Esophagus squamous epithelium (tissue), 5 donors: ENCODE results near the gene MED13L. TPM values are rescaled to one million over a fixed set of nuclear protein-coding genes. Genes with fewer than 3 reads are reported as not detected.

Experiments
- DNase-seq: peaks from one replicate; lab custom pipeline; 2025; lab: John Stamatoyannopoulos, UW
- H3K27ac ChIP-seq, 4 donors: fragments of 200-600 bp; sonication (generic); one replicate each; pipeline ENCODE4 v1.5.1; 2016 to 2019; ENCODE audit warnings: mild to moderate bottlenecking in 1 of 4
- H3K27me3 ChIP-seq, 4 donors: fragments of 200-600 bp; sonication (generic); 1 replicate in 3 of 4; 2 replicates in 1 of 4; pipeline versions ENCODE4 v1.5.1 to v1.6.0; 2017 to 2021; ENCODE audit warnings: antibody characterized with exemption in 1 of 4
- H3K36me3 ChIP-seq, 3 donors: fragments of 200-600 bp; sonication (generic); one replicate each; pipeline ENCODE4 v1.5.1; 2016 to 2019
- H3K4me1 ChIP-seq, 3 donors: fragments of 200-600 bp; sonication (generic); one replicate each; pipeline ENCODE4 v1.5.1; 2017 to 2019
- H3K4me3 ChIP-seq, 4 donors: fragments of 200-600 bp; sonication (generic); 1 replicate in 3 of 4; 2 replicates in 1 of 4; pipeline ENCODE4 v1.5.1; 2016 to 2019; ENCODE audit warnings: mild to moderate bottlenecking in 2 of 4, moderate library complexity in 1 of 4
- H3K9me3 ChIP-seq, 3 donors: fragments of 200-600 bp; sonication (generic); one replicate each; pipeline ENCODE4 v1.5.1; 2016 to 2019
- POLR2A ChIP-seq, 4 donors: fragments of 450-650 bp; IDR thresholded peaks; one replicate each; pipeline ENCODE4 v1.6.1; 2017; ENCODE audit warnings: antibody characterized with exemption in 4 of 4, mild to moderate bottlenecking in 4 of 4, moderate library complexity in 3 of 4
- WGBS, 2 donors: methylation state at CpG; one replicate each; pipeline ENCODE4 v1.1.5; 2018; 5-methylcytosine and 5-hydroxymethylcytosine counted together
- intact Hi-C: fragments of 100-400 bp; cut with DNase I; formaldehyde crosslinking; loops from one replicate; pipeline ENCODE4 v1.15.0; 2022
- total RNA-seq, 4 donors: library from RNA; depleted of rRNA; stranded (reverse); fragments of >200 nt; gene quantifications; one replicate each; pipeline ENCODE4 v1.1.0, GENCODE V29; 2016
- TF ChIP-seq, protein P1 (sequence below), 6 experiments: fragments of 450-650 bp in 4 of 6; fragments of 200-600 bp in 2 of 6; sonication (generic) in 2 of 6; IDR thresholded peaks; one replicate each; pipeline ENCODE4 v1.5.1; 2016 to 2019; ENCODE audit warnings: antibody characterized with exemption in 6 of 6, mild to moderate bottlenecking in 4 of 6, moderate library complexity in 4 of 6
- donor health status: DM: yes; HTN: yes; CAD: no.

The MED13L gene
- total RNA-seq, 4 donors from 2014 or later, result 52.2 to 137 (median 62.1) TPM

DNA sequence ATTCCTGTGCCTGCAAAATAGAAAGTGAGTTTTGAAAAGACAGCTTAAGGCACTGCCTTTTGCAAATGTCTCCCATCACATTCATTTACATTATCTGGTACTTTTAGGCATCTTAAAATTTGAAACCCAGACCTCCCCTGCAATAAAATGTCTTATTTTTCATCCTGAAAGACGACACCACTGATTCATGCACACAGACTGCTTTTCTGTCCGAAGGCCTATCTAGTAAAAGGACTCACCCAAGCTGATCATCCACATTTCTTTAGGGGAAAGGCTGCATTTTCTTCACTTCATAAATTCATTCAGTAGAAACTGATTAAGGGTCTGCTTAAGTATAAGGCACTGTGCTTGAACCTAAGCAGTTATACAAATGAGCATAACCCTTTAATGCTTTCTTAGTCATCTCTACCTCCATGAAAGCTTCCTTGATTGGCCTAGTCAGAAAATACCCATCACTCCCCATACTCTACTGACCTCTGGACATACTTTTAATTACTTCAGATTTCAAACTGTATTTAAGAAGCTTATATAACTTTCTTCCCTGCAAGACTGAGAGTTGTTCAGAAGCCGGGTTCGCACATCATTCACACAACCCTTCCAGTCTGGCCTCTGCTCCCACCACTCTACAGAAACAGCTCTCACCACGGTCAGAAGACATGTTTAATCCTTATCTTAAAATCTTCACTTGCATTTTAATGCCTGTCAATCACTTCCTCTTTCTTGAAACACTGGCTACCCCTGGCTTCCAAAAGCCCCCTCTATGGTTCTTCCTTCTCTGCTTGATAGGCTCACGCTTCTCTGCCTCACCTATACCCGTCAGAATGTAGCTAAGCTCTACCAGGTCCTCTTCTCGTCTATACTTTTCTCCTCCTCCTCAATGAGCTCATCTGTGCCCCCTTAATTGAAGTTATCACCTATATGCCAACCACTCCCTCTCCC, 288.6 kb downstream of the MED13L start:
- no peaks in the 10 kb centered on the region for H3K9me3 ChIP-seq
- no peak overlapping the region for H3K4me3 ChIP-seq
- H3K27ac ChIP-seq, result no peak overlapping the region
- H3K4me1 ChIP-seq, result peaks cover 0 to 15% (median 0%) of the 10 kb centered on the region in 3 donors
- no peak for TF ChIP-seq POLR2A (IDR thresholded peaks at IDR 0.05)
- TF ChIP-seq, protein P1, sequence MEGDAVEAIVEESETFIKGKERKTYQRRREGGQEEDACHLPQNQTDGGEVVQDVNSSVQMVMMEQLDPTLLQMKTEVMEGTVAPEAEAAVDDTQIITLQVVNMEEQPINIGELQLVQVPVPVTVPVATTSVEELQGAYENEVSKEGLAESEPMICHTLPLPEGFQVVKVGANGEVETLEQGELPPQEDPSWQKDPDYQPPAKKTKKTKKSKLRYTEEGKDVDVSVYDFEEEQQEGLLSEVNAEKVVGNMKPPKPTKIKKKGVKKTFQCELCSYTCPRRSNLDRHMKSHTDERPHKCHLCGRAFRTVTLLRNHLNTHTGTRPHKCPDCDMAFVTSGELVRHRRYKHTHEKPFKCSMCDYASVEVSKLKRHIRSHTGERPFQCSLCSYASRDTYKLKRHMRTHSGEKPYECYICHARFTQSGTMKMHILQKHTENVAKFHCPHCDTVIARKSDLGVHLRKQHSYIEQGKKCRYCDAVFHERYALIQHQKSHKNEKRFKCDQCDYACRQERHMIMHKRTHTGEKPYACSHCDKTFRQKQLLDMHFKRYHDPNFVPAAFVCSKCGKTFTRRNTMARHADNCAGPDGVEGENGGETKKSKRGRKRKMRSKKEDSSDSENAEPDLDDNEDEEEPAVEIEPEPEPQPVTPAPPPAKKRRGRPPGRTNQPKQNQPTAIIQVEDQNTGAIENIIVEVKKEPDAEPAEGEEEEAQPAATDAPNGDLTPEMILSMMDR (IDR thresholded peaks at IDR 0.05), result no peak
- intact Hi-C loops, result no loop called here
- WGBS, 2 donors, result 86 to 88% methylated on average over 8 of the region's 8 CpGs
- no peaks in the 10 kb centered on the region for H3K27me3 ChIP-seq
- DNase-seq, result no peak
- peaks cover 0 to 96% (median 7%) of the 10 kb centered on the region in 3 donors for H3K36me3 ChIP-seq

DNA sequence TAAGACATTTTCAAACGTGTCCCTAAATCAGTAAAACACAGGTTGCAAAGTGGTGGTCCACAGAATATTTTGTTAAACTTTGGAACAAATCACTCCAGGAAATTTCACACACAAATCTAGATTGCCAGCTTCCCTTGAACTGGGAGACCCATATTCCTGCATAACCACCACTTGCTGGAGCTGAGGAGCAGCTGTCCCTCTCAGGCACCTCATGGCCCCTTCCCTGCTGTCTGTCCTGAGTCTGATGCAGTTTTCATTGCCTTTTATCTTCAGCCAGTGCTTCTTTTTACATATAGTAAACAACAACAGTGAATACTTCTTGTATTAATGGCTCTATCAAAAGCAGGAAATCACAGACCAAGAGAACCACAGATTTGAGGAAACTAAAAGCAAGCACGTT, 289.3 kb downstream of the MED13L start:
- DNase-seq, result no peak
- Histone ChIP-seq H3K4me3 (no peak overlapping the region), H3K9me3 (no peaks in the 10 kb centered on the region), H3K27ac (no peak overlapping the region), H3K27me3 (no peaks in the 10 kb centered on the region), H3K36me3 (peaks cover 0 to 96% (median 10%) of the 10 kb centered on the region in 3 donors), H3K4me1 (peaks cover 0 to 15% (median 0%) of the 10 kb centered on the region in 3 donors)
- TF ChIP-seq, protein P1 (IDR thresholded peaks at IDR 0.05), result no peak
- TF ChIP-seq POLR2A (IDR thresholded peaks at IDR 0.05), result no peak
- intact Hi-C loops, result no loop called here
- WGBS, 2 donors, result 22 to 35% methylated on average over 2 of the region's 2 CpGs

DNA sequence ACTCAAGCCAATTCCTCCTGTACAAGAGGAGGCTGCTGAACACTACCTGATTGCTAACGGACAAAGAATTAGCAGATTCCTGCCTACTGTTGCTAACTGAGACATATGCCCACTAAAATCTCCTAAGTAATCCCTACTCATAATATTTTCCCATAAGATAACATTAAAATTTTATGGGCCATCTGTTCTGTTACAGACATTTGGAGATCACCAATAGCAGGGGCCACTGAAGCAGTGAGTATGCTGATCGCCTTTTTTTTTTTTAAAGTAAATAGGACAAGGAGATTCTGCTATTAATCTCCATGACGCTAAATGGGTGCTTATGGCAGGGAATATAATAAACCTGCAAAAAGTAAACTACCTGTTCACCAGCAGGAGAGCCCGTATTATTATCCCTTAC, 292.9 kb downstream of the MED13L start:
- H3K36me3 ChIP-seq, result peaks cover 0 to 96% (median 26%) of the 10 kb centered on the region in 3 donors
- H3K4me1 ChIP-seq, result peaks cover 0 to 15% (median 0%) of the 10 kb centered on the region in 3 donors
- H3K9me3 ChIP-seq, result no peaks in the 10 kb centered on the region
- intact Hi-C loops, result no loop called here
- TF ChIP-seq, protein P1 (IDR thresholded peaks at IDR 0.05), result no peak
- no peak for TF ChIP-seq POLR2A (IDR thresholded peaks at IDR 0.05)
- no peak overlapping the region for H3K4me3 ChIP-seq
- no peak overlapping the region for H3K27ac ChIP-seq
- no peak for DNase-seq
- no peaks in the 10 kb centered on the region for H3K27me3 ChIP-seq
- WGBS, 2 donors, result 95 to 97% methylated on average over 4 of the region's 4 CpGs

DNA sequence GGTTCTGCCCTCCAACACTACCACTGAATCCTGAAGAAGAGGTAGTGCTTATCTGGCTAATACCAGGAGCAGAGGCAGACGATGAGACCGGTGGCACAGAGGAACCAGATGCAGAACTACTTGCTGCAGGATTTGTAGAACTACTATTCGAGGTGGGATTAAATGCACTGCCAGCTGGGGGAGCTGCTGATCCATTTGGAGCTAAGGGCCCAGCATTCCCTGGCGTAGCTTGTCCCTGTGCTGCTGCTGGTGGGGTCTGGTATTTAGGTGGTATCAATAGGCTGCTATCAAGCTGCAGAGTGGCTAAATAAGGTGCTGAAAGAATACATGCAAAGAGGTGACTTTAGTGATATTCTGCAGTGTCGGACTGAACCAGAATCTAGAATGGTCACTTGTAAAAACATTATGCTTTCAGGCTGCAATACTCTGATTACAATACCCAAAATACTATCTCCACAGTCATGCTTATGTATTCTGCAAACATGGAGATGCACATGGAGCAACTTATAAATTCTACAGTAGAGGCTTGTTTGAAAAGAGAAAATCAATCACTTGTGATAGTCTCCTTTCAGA, 294.2 kb downstream of the MED13L start:
- Histone ChIP-seq H3K27me3 (no peaks in the 10 kb centered on the region), H3K9me3 (no peaks in the 10 kb centered on the region), H3K36me3 (peaks cover 0 to 100% (median 26%) of the 10 kb centered on the region in 3 donors), H3K4me3 (no peak overlapping the region), H3K27ac (no peak overlapping the region), H3K4me1 (peaks cover 0 to 6% (median 0%) of the 10 kb centered on the region in 3 donors)
- WGBS, 2 donors, result 72 to 78% methylated on average over 3 to 4 of the region's 5 CpGs
- no peak for TF ChIP-seq POLR2A (IDR thresholded peaks at IDR 0.05)
- TF ChIP-seq, protein P1 (IDR thresholded peaks at IDR 0.05), result peak in 2 of 6 experiments; percentile 9 to 12
- intact Hi-C loops, result no loop called here
- no peak for DNase-seq

DNA sequence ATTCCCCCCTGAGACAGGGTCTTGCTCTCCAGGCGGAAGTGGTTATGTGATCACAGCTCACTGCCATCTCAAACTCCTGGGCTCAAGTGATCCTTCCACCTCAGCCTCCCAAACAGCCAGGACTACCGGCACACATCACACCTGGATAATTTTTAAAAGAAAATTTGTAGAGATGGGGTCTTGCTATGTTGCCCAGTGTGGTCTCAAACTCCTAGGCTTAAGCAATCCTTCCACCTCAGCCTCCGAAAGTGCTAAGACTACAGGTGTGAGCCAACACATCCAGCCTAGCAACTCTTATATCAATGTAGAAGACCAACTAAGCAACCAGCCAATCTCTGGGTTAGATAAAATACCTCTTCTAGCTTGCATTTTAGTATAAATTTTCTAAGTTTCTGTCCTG, 297.2 kb downstream of the MED13L start:
- intact Hi-C loops, result no loop called here
- H3K36me3 ChIP-seq, result peaks cover 0 to 100% (median 29%) of the 10 kb centered on the region in 3 donors
- no peaks in the 10 kb centered on the region for H3K4me1 ChIP-seq
- no peak overlapping the region for H3K27ac ChIP-seq
- WGBS, 2 donors, result 89 to 94% methylated on average over 3 of the region's 3 CpGs
- no peak for DNase-seq
- no peaks in the 10 kb centered on the region for H3K9me3 ChIP-seq
- no peak for TF ChIP-seq POLR2A (IDR thresholded peaks at IDR 0.05)
- TF ChIP-seq, protein P1 (IDR thresholded peaks at IDR 0.05), result no peak
- no peaks in the 10 kb centered on the region for H3K27me3 ChIP-seq
- H3K4me3 ChIP-seq, result no peak overlapping the region
